GM12801 (cell line): ENCODE measurements around the gene AFDN.

ENCODE experiments used
- CTCF ChIP-seq: IDR thresholded peaks from one replicate; pipeline ENCODE4 v1.5.1; 2011; ENCODE audit warnings: control low read depth; ENCODE audit not compliant: insufficient read length; ENCODE audit errors: extremely low read depth

Gene AFDN

DNA sequence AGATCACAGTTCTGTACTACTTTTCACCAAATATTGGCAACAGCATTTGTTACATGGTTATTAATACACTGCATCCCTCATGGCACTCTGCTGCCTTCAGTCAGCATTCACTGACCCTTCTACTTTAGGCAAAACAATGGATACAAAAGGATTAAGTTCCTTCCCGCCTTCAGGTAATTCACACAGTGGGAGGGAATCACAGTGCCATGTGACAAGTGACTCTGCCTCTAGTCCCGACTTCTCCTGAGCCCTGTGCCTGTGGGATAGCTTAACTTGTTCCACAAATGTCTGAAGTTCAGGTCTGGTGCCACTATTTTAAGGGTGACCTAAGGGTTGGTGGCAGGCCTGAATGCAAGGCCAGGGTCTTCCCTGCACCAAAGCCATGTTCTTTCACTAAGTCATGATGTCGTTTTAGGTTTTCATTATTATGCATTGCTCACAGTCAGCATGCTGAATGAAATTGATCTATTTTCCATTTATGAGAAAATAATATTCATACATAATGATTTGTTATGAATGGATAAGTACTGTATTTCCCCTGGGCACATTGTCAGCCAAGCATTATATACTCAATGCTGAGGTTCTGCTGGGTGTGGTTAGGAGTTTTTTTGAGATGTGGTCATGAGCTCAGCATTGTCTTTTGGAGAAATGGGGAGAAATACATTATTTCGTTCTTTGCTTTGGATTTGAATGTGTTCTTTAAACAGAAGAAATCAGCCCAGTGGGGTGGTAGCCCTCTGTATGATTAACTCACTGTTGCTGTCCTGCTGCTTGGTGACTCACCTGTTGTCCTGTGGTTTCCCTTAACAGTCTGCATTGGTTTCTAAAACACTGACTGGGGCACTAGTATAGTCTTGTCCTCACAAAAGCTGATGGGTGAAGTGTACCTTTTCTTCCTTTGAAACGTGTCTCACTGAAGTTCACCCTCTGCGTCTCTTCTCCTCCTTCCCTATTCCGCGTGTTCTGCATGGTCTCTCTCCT lies 66.4 kb downstream of the AFDN start:
- no peak for TF ChIP-seq CTCF

- no peak for TF ChIP-seq CTCF
Measured at GRCh38 chr6:167894965-167895364, 68.3 kb downstream of the AFDN start.

- no peak for TF ChIP-seq CTCF
Measured at GRCh38 chr6:167896648-167897047, 69.9 kb downstream of the AFDN start.

DNA sequence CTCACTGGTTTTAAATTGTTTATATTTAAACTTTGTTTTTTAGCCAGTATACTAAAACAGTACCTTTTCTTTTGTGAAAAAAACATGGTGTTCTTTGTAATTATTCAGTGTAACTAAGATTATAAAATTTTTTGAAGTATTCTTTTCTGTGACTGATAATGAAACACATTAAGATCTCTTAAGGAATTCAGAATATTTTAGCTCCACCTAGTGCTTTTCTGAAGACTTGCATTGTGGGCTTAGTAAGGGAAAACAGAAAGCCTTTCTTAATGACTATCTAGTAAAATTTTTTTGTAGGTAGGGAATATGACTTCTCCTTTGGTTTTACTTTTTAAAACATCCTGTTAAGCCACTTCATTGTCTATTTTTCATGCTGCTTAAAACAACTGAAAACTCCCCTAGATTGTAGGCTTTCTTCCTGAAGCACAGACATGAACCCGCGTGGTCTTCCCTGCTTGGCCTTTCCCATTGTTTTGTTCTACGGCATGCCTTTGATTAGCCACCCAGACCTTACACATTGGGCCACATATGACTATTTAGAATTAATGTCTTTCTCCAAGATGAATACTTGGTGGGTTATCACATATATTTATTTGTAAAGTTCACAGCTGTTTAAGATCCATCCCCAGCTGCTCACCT lies 72.1 kb downstream of the AFDN start:
- TF ChIP-seq CTCF, result no peak

DNA sequence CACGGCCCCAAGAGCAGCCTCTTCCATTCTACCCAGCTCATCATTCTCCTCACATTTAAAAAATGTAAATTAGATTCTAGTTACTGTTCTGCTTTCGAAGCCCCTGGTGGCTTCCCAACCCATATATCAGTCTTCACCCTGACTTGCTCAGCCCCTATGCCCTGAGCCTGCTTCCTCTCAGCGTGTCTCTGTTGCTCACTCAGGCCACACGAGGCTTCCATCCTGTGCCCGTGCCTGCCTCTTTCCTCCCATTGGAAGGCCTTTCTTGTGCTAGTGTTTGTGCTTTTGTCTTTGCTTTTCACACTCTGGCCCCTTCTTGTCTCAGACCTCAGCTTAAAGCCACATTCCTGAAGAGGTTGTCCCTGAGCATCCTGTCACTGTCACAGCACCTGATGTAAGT lies 78.1 kb downstream of the AFDN start:
- TF ChIP-seq CTCF, result no peak

- no peak for TF ChIP-seq CTCF
Measured at GRCh38 chr6:167906899-167907298, 80.2 kb downstream of the AFDN start.

DNA sequence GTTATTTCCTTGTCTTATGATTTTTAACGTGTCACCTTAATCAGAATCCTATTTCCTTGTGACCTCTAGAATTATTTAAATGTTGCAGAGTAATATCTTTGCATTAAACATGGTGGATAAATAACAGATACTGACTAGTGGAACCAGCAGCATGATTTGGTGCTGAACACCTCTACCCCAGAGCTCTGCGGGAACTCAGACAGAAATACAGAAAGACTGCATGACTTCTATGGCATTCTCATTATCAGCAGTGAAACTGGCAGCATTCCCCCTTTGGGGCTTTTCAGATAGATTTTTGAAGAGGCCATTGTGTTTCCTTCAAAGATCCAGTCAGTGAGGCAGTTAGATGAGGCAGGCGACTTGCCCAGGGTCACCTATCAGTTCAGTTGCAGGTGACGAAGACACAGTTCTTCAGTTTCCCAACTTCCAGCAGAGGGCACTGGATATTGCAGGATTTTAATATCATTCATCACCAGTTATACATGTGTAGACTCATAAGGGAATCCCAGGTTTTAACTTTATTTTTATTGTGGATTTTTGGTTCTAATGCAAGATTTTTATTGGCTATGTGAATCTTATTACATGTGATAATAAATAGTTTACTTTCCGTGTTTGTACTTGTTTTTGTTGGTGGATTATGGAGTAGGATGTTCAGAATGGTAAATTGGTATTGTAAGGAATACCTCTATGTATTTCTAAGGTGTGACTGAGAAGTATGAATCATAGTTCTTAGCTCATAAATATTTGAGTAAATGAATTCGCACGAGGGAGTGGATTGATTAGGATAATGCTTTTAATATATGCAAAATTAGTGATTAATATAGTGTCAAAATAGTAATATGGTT lies 81.3 kb downstream of the AFDN start:
- no peak for TF ChIP-seq CTCF
